Ovary (tissue), 9 donors: ENCODE measurements around the gene PKP2. TPM values are rescaled to one million over a fixed set of nuclear protein-coding genes. Genes with fewer than 3 reads are reported as not detected.

Experiments used
- DNase-seq, 5 donors: peaks; one replicate each; pipeline ENCODE4 v3.0.0-alpha.2; 2019 to 2020
- H3K27ac ChIP-seq, 2 donors: fragments of 200-600 bp; one replicate each; pipeline versions ENCODE4 v1.5.1 to v1.8.0; 2019 to 2022
- H3K27me3 ChIP-seq: fragments of 200-600 bp; one replicate; pipeline ENCODE4 v1.8.0; 2022
- H3K36me3 ChIP-seq: fragments of 200-600 bp; sonication (generic); one replicate; pipeline ENCODE4 v1.5.1; 2019
- H3K4me1 ChIP-seq: one replicate; pipeline ENCODE4 v1.8.1; 2013; ENCODE audit warnings: mild to moderate bottlenecking, moderate library complexity; ENCODE audit not compliant: insufficient read depth
- H3K4me3 ChIP-seq: fragments of 200-600 bp; sonication (generic); one replicate; pipeline ENCODE4 v1.5.1; 2017
- H3K9me3 ChIP-seq, 2 donors: fragments of 200-600 bp in 1 of 2; sonication (generic) in 1 of 2; one replicate each; pipeline versions ENCODE4 v1.5.1 to v1.8.1; 2013 to 2019; ENCODE audit warnings: mild to moderate bottlenecking in 1 of 2, moderate library complexity in 1 of 2
- EP300 ChIP-seq: sonication (generic); formaldehyde crosslinking; IDR thresholded peaks from one replicate; pipeline ENCODE4 v1.6.1; 2017; ENCODE audit warnings: antibody characterized with exemption
- POLR2A ChIP-seq: fragments of 450-650 bp; IDR thresholded peaks from one replicate; pipeline ENCODE4 v1.6.1; 2017; ENCODE audit warnings: antibody characterized with exemption, mild to moderate bottlenecking, moderate library complexity
- WGBS, 3 donors: extraction: QIAGEN DNeasy Blood & Tissue Kit in 1 of 3; methylation state at CpG; one replicate each; pipeline versions ENCODE4 v1.1.5 to v1.1.7; 2013 to 2017; 5-methylcytosine and 5-hydroxymethylcytosine counted together
- intact Hi-C, 4 donors: fragments of 100-400 bp; cut with DNase I; formaldehyde crosslinking; loops; one replicate each; pipeline versions ENCODE4 v1.11.0 to v1.15.1; 2022 to 2023
- polyA plus RNA-seq, 2 donors: library from polyadenylated mRNA; stranded (reverse); fragments of 200-250 nt in 1 of 2; fragments of 350-450 nt in 1 of 2; fragmentation: Illumina TruSeq in 1 of 2; extraction: RNeasy Lipid Tissue Mini Kit (QIAGEN cat#74804) in 1 of 2; gene quantifications; one replicate each; pipeline ENCODE4 v1.2.3, GENCODE V29; 2013 to 2014
- total RNA-seq, 7 donors: library from RNA; depleted of rRNA in 2 of 7; stranded (reverse); fragments of >200 nt in 2 of 7; fragmentation: NEBNext Ultra II Directional in 3 of 7; extraction: Animal tissue kit (Norgen Biotek cat#: 25700) in 3 of 7; gene quantifications; one replicate each; pipeline versions ENCODE4 v1.1.0 to v1.2.4, GENCODE V29; 2016 to 2023
- TF ChIP-seq, protein P1 (sequence below), 3 donors: fragments of 450-650 bp in 2 of 3; fragments of 200-600 bp in 1 of 3; IDR thresholded peaks; one replicate each; pipeline versions ENCODE4 v1.5.1 to v1.8.0; 2016 to 2022; ENCODE audit warnings: antibody characterized with exemption in 3 of 3, mild to moderate bottlenecking in 1 of 3
- donor health status: DM: no; HTN: no; CAD: no; lungs with moderate emphysema.
- donor health status: DM: no; HTN: no; CAD: no.
- donor health status: Bipolar disorder and iron deficiency.
- donor health status: DM: yes; HTN: yes; CAD: no.
- donor health status: DM: no; HTN: no; CAD: no.
- donor health status: DM: yes; HTN: yes; CAD: no.

Gene PKP2
- total and polyA plus RNA-seq, 9 donors = 7.4 to 124 (median 26.9) TPM

DNA sequence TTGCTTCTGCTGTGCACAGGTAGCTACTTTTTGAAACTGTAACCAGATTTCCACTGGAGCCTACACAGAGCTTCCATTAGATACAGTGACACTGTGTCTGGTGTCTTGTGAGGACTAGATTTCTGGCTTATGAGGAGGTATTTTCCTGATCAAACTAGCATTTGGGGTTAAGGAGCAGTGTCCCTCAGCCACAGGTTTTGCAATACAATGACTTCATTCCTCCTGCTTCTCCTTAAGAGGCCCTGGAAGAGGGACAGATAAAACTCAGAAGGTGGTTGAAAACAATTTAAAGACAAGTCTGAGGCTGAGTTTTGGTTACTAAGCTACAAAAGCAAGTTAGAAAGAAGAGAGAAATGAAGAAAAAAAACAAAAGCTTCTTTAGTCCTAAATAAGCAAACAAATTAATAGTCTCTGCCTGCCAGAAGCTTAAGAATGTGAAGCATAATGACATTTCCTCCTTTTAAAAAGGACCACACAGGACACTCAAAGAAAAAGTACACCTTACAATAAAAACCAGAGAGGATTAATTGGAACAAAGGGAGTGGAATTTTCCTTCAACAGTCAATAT is 53.0 kb downstream of the PKP2 start:
- H3K9me3 ChIP-seq = no peaks in the 10 kb centered on the region
- DNase-seq = no peak
- H3K4me1 ChIP-seq = no peaks in the 10 kb centered on the region
- TF ChIP-seq, protein P1, sequence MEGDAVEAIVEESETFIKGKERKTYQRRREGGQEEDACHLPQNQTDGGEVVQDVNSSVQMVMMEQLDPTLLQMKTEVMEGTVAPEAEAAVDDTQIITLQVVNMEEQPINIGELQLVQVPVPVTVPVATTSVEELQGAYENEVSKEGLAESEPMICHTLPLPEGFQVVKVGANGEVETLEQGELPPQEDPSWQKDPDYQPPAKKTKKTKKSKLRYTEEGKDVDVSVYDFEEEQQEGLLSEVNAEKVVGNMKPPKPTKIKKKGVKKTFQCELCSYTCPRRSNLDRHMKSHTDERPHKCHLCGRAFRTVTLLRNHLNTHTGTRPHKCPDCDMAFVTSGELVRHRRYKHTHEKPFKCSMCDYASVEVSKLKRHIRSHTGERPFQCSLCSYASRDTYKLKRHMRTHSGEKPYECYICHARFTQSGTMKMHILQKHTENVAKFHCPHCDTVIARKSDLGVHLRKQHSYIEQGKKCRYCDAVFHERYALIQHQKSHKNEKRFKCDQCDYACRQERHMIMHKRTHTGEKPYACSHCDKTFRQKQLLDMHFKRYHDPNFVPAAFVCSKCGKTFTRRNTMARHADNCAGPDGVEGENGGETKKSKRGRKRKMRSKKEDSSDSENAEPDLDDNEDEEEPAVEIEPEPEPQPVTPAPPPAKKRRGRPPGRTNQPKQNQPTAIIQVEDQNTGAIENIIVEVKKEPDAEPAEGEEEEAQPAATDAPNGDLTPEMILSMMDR (IDR thresholded peaks at IDR 0.05) = no peak
- no peak for TF ChIP-seq EP300
- TF ChIP-seq POLR2A = no peak
- no peaks in the 10 kb centered on the region for H3K27me3 ChIP-seq
- intact Hi-C loops = no loop called here
- no peaks in the 10 kb centered on the region for H3K36me3 ChIP-seq
- H3K27ac ChIP-seq = no peak overlapping the region
- no peak overlapping the region for H3K4me3 ChIP-seq

DNA sequence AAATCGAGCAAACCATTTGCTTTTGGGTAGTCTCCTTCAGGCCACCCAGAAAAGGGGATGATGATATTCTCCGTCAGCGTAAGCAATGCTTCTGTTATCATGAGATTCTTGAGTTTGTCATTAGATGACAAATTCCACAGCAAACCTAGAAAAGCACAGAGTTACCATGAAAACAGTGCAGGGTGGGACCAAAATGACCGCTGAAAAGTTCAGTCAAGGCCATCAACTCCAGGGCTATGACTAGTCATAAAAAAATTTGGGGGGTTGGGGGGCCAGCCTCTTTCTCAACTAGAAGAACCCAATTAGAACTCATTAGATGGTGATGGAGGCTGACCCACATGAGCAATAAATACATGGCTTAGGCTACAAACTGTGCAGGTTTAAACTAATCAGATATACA is 55.5 kb downstream of the PKP2 start:
- no peaks in the 10 kb centered on the region for H3K4me1 ChIP-seq
- TF ChIP-seq EP300 (no peak), POLR2A (no peak)
- TF ChIP-seq, protein P1 (IDR thresholded peaks at IDR 0.05) = no peak
- H3K9me3 ChIP-seq = no peaks in the 10 kb centered on the region
- no peak for DNase-seq
- no peak overlapping the region for H3K27ac ChIP-seq
- intact Hi-C loops = no loop called here
- no peaks in the 10 kb centered on the region for H3K27me3 ChIP-seq
- H3K4me3 ChIP-seq = no peak overlapping the region
- no peaks in the 10 kb centered on the region for H3K36me3 ChIP-seq
- 89 to 93% (median 92%) methylated on average over 4 of the region's 4 CpGs for WGBS, 3 donors

DNA sequence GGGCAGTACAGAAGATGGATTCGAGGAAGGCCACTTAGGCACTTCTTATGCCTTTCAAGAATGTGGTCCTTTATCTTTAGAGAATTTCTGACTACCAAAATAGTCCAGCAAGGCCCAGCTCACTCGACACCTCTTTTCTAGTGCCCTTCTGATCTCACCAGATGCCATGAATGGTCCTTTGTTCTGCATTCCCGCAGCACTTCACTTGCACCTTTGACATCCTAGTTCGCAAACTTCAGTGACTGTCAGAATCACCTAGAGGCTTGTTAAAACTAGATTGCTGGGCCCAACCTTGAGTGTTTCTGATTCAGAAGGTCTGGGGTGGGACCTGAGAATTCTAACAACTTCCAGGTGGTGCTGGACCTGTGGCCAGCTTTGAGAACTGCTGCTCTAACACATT is 56.7 kb downstream of the PKP2 start:
- TF ChIP-seq EP300 = no peak
- TF ChIP-seq, protein P1 (IDR thresholded peaks at IDR 0.05) = no peak
- TF ChIP-seq POLR2A = no peak
- Histone ChIP-seq H3K36me3 (no peaks in the 10 kb centered on the region), H3K27me3 (no peaks in the 10 kb centered on the region), H3K9me3 (no peaks in the 10 kb centered on the region), H3K4me1 (no peaks in the 10 kb centered on the region), H3K4me3 (no peak overlapping the region), H3K27ac (no peak overlapping the region)
- DNase-seq = no peak
- intact Hi-C loops = no loop called here
- WGBS, 3 donors = 84 to 90% (median 87%) methylated on average over 4 of the region's 4 CpGs

DNA sequence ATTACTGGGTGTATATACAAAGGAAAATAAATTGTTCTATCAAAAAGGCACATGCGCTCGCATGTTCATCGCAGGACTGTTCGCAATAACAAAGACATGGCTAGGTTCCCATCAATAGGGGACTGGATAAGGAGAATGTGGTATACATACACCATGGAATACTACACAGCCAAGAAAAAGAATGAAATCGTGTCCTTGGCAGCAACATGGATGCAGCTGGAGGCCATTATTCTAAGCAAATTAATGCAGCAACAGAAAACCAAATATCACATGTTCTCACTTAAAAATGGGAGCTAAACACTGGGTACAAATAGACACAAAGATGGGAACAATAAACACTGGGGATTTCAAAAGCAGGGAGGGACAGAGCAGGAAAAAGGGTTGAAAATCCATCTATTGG is 58.6 kb downstream of the PKP2 start:
- H3K36me3 ChIP-seq = no peaks in the 10 kb centered on the region
- TF ChIP-seq, protein P1 (IDR thresholded peaks at IDR 0.05) = no peak
- TF ChIP-seq POLR2A (no peak), EP300 (no peak)
- DNase-seq = no peak
- H3K27me3 ChIP-seq = no peaks in the 10 kb centered on the region
- 95 to 98% (median 96%) methylated on average over 5 of the region's 5 CpGs for WGBS, 3 donors
- no peak overlapping the region for H3K4me3 ChIP-seq
- H3K4me1 ChIP-seq = no peaks in the 10 kb centered on the region
- H3K27ac ChIP-seq = no peak overlapping the region
- intact Hi-C loops = no loop called here
- no peaks in the 10 kb centered on the region for H3K9me3 ChIP-seq
